HG02623 (cell line): ENCODE data around the gene OLIG1.

Experiments used
- ATAC-seq: cut with Tn5 transposase; IDR thresholded peaks from one replicate; pipeline ENCODE4 v1.9.1; 2021; ENCODE audit warnings: moderate library complexity; ENCODE audit not compliant: unreplicated experiment

OLIG1 gene

GRCh38 chr21:33061233-33061632 lies 8.7 kb upstream of the OLIG1 start:
- no peak for ATAC-seq

DNA sequence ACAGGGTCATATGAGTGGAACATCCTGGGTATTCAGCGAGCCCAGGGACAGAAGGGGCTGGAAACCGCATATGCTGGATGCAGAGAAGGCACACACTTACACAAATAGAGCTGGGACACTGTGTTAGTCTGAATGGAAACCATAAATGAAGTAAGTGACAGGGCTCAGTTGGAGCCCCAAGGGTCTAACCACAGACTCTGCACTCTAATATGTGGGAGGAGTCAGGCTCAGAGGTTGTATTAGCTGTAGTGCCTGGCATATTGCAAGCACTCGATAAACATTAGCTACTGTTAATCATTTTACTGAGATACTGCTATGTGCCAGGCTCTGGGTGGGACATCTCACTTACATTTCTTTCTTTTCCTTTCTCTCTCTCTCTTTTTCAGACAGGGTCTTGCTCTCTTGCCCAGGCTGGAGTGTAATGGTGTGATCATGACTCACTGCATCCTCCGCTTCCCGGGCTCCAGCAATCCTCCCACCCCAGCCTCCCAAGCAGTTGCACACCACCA lies 6.5 kb upstream of the OLIG1 start:
- no peak for ATAC-seq

DNA sequence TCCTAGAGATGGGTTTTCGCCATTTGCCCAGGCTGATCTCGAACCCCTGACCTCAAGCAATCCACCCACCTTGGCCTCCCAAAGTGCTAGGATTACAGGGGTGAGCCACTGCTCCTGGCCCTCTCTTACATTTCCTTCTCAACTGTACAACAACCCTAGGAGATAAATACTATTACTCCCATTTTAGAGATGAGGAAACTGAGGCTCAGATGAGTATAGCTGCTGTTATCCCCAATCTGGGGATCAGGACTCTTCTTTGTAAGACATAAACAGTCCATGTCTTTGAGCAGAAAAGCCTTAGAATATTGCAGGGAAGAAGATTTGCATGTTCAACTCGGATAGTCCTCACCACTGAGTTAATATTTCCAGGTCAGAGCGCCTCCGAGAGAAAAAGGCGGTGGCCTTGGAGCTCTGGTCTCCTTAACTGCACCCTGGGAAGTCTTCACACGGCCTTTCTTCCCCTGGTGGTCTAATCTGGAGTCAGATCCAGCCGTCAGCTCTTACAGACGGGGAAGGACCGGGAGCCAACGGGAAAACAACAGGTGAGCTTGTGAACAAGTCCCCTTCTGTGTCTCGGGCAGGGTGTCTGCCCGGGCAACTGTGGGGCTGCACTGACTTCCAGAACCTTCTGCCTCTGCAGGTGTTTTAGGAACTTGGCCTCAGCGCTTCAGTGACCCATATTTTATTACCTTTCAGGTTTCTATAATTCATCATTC lies 5.9 kb upstream of the OLIG1 start:
- ATAC-seq: no peak

DNA sequence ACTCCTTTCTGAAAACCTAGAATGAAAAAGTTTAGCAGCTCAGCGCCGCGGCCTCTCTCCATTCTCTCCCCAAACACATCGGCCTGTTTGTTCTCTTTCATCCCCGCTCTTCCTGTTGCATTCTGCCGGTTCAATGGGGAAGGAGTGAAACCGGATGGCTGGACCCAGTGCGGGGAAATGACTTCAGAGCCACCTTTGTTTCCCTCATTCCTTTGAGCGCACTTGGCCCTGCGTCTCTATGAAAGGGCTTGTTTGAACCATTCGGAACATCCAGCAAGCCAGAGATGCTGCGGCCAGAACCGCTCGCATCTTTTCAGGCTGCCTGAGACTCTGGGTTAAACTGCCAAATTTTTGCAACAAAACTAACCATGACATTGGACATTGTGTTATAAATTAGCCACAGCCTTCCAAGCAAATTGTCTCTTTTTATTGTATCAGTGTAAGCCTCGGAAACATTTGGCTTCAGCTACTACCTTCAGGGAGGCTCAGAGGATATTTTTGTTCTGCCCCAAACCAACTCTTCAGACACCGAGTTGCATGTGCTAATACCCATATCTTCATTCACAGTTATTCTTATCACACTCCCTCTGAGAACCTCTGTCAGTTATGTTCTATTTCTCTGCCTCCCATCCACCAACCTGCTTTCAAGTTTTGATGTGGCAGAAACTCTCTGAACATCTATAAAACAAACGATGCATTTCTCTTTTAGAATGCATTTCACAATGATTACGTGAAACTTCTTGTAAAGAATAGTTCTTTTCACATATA lies 5.1 kb upstream of the OLIG1 start:
- ATAC-seq: no peak

DNA sequence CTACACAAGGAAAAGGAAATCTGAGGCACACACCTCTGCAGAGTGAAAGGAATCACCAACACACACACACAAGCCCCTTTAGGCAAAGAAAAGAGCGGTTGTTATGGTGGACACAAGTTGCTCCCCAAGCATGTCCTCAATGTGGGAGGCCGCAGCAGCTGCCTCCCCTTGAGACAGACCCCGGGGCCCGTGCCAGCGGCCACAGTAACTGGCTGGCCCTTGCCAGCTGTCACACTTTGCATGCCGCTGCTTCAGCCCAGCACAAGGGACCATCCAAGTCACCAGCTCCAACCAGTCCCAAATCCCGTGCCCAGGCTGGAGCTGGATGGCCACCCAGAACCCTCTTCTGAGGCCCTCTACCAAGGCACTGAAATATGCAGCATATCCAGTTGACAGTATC lies 2.9 kb upstream of the OLIG1 start:
- no peak for ATAC-seq

DNA sequence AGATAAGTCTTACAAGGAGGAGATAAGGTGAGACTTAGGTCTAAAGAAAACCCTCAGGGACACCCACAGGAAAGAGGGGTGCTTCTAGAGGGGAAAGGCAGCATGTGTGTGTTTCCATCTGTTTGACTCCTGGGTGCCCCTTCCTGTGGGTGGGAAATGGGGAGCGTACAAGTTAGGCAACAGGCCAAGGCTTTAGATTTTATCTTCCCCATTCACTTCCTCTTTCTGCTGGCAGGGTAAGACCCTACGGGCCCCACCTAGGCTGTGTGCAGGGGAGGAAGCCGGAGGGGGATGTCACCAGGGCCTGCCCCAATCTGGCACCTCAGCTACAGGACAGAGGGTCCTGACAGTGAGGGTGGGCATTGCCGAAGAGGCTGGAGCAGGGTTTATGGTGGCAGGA lies 2.5 kb upstream of the OLIG1 start:
- no peak for ATAC-seq

DNA sequence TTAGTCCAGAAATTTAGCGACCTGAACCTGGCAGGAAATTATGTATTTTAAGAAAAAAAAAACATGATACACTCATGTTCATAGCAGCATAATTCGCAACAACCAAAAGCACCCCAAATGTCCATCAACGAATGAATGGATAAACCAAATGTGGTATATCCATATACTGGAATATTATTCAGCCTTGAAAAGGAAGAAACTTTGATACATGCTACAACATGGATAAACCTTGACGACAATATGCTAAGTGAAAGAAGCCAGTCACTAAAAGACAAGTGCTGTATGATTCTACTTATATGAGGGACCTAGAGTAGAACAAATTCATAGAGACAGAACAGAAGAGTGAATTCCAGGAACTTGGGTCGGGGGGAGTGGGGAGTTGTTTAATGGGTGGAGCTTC lies 698 bp upstream of the OLIG1 start:
- ATAC-seq: no peak

GRCh38 chr21:33069645-33069993 lies 322 bp upstream of the OLIG1 start:
- no peak for ATAC-seq

DNA sequence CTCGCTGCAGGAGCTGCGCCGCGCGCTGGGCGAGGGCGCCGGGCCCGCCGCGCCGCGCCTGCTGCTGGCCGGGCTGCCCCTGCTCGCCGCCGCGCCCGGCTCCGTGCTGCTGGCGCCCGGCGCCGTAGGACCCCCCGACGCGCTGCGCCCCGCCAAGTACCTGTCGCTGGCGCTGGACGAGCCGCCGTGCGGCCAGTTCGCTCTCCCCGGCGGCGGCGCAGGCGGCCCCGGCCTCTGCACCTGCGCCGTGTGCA lies 730 bp downstream of the OLIG1 start:
- ATAC-seq: no peak

- ATAC-seq: no peak
Measured at GRCh38 chr21:33070998-33071769, 1.2 kb downstream of the OLIG1 start.

DNA sequence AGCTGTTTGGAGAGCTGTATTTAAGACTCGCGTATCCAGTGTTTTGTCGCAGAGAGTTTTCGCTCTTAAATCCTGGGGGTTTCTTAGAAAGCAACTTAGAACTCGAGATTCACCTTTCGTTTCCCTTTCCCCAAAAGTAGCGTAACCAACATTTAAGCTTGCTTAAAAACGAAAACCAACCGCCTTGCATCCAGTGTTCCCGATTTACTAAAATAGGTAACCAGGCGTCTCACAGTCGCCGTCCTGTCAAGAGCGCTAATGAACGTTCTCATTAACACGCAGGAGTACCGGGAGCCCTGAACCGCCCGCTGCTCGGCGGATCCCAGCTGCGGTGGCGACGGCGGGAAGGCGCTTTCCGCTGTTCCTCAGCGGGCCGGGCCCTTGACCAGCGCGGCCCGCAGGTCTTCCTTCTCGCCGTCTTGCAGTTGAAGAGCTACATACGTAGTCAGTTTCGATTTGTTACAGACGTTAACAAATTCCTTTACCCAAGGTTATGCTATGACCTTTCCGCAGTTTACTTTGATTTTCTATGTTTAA lies 1.9 kb downstream of the OLIG1 start:
- no peak for ATAC-seq

- ATAC-seq: no peak
Measured at GRCh38 chr21:33073636-33074035, 3.7 kb downstream of the OLIG1 start.

GRCh38 chr21:33075128-33075527 lies 5.2 kb downstream of the OLIG1 start:
- ATAC-seq: no peak

- ATAC-seq: no peak
Measured at GRCh38 chr21:33075596-33076195, 5.8 kb downstream of the OLIG1 start.

GRCh38 chr21:33076600-33077329 lies 6.8 kb downstream of the OLIG1 start:
- no peak for ATAC-seq

- peak; percentile 96 for ATAC-seq
Measured at GRCh38 chr21:33078907-33079582, 9.1 kb downstream of the OLIG1 start.

DNA sequence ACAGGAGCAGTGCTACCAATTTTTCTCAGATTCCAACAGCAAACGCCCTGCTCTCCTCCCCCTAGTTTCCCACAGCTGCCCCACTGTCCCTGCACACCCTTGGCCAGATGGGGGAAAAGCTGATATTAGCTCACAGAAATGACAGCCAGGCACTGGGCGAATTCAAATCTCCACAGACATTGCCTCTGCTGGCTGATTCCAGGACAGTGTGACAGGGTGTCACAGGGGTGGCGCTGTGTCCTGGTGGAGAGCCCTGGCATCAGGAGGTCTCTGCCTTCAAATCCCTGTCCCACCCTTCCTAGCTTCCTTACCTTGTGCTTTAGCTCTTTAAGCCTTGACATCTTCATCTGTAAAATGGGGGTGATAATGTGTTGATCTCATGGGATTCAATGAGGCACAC lies 10.4 kb downstream of the OLIG1 start:
- no peak for ATAC-seq

GRCh38 chr21:33080776-33081175 lies 10.8 kb downstream of the OLIG1 start:
- ATAC-seq: no peak

DNA sequence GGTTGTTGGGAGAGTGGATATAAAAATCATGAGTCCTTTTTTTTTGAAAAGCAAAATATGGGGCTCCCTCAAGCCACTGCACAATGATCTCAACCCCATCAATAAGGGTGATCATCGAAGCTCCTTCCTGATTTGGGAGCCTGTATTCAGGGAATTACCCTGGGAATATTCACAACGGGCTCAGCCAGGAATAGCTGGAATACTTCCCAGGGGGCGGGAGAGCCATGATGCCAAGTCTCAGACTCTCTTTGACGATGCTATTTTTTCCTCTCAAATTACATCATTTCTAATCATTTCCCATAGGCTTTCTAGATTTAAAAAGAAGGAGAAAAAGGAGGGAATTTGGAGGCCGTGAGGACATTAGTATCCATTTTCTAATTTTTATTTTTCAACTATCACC lies 18.4 kb downstream of the OLIG1 start:
- no peak for ATAC-seq
